ENCODE data around the gene RXRA.

Gene RXRA

GRCh38 chr9:134420281-134420845, 94.1 kb downstream of the RXRA start:
- no peak for DNase-seq (ENCODE audit: low read depth)
- H3K4me3 ChIP-seq (ENCODE audit: low read length), result no peak overlapping the region
- TF ChIP-seq CTCF (conservative IDR thresholded peaks at IDR 0.05; ENCODE audit: low read length), result no peak

GRCh38 chr9:134420974-134421432, 94.7 kb downstream of the RXRA start:
- DNase-seq (ENCODE audit: low read depth), result no peak
- no peak for TF ChIP-seq CTCF (conservative IDR thresholded peaks at IDR 0.05; ENCODE audit: low read length)
- no peak overlapping the region for H3K4me3 ChIP-seq (ENCODE audit: low read length)

- no peak for DNase-seq (ENCODE audit: low read depth)
- no peak for TF ChIP-seq CTCF (conservative IDR thresholded peaks at IDR 0.05; ENCODE audit: low read length)
- H3K4me3 ChIP-seq (ENCODE audit: low read length), result no peak overlapping the region
Observed at GRCh38 chr9:134421888-134422287, 95.6 kb downstream of the RXRA start.

GRCh38 chr9:134422301-134423090, 96.2 kb downstream of the RXRA start:
- DNase-seq (ENCODE audit: low read depth), result no peak
- no peak overlapping the region for H3K4me3 ChIP-seq (ENCODE audit: low read length)
- TF ChIP-seq CTCF (conservative IDR thresholded peaks at IDR 0.05; ENCODE audit: low read length), result no peak

- H3K4me3 ChIP-seq (ENCODE audit: low read length), result no peak overlapping the region
- TF ChIP-seq CTCF (conservative IDR thresholded peaks at IDR 0.05; ENCODE audit: low read length), result no peak
- DNase-seq (ENCODE audit: low read depth), result no peak
Observed at GRCh38 chr9:134423166-134423565, 96.9 kb downstream of the RXRA start.

- no peak for DNase-seq (ENCODE audit: low read depth)
- TF ChIP-seq CTCF (conservative IDR thresholded peaks at IDR 0.05; ENCODE audit: low read length), result no peak
- H3K4me3 ChIP-seq (ENCODE audit: low read length), result no peak overlapping the region
Observed at GRCh38 chr9:134423749-134424148, 97.5 kb downstream of the RXRA start.

- no peak overlapping the region for H3K4me3 ChIP-seq (ENCODE audit: low read length)
- no peak for TF ChIP-seq CTCF (conservative IDR thresholded peaks at IDR 0.05; ENCODE audit: low read length)
- no peak for DNase-seq (ENCODE audit: low read depth)
Observed at GRCh38 chr9:134424818-134425217, 98.6 kb downstream of the RXRA start.
